ENCODE measurements around the gene PQBP1. TPM values are rescaled to one million over a fixed set of nuclear protein-coding genes. Genes with fewer than 3 reads are reported as not detected.

Gene PQBP1
- total and polyA plus RNA-seq, 9 donors: 54.4 to 76.6 (median 69.5) TPM

GRCh38 chrX:48897157-48897624 lies 539 bp upstream of the PQBP1 start:
- WGBS (ENCODE audit: insufficient coverage): 40% methylated on average over 38 of the region's 38 CpGs
- DNase-seq: peak; percentile 86

DNA sequence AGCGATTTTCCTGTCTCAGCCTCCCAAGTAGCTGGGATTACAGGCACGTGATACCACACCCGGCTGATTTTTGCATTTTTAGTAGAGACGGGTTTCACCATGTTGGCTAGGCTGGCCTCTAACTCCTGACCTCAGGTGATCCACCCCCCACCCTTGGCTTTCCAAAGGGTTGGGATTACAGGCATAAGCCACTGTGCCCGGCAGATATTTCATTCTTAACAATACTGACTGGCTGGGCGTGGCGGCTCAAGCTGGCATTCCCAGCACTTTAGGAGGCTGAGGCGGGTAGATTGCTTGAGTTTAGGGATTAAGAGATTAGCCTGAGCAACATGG lies 1.3 kb downstream of the PQBP1 start:
- Histone ChIP-seq H3K4me3 (ENCODE audit: low read length) (no peak overlapping the region), H3K4me1 (ENCODE audit: control insufficient read depth, insufficient read depth, low read length) (peaks cover 15% of the 10 kb centered on the region), H3K27ac (ENCODE audit: low read length) (no peak overlapping the region), H3K9me3 (replicated peaks; ENCODE audit: control insufficient read depth, low read depth, low read length) (no peaks in the 10 kb centered on the region), H3K36me3 (ENCODE audit: control insufficient read depth, insufficient read depth, low read length) (peaks cover 28% of the 10 kb centered on the region), H3K27me3 (ENCODE audit: control insufficient read depth, insufficient read depth, low read length) (no peaks in the 10 kb centered on the region)
- 83% methylated on average over 3 of the region's 8 CpGs for WGBS (ENCODE audit: insufficient coverage)
- DNase-seq: no peak

More at GRCh38 chrX:48897157-48897624, 539 bp upstream of the PQBP1 start:
- H3K36me3 ChIP-seq (ENCODE audit: control insufficient read depth, insufficient read depth, low read length): peaks cover 24% of the 10 kb centered on the region
- H3K4me1 ChIP-seq (ENCODE audit: control insufficient read depth, insufficient read depth, low read length): peaks cover 16% of the 10 kb centered on the region
- no peaks in the 10 kb centered on the region for H3K9me3 ChIP-seq (replicated peaks; ENCODE audit: control insufficient read depth, low read depth, low read length)
- H3K4me3 ChIP-seq (ENCODE audit: low read length): peak overlapping the region; percentile 87
- H3K27me3 ChIP-seq (ENCODE audit: control insufficient read depth, insufficient read depth, low read length): no peaks in the 10 kb centered on the region
- peak overlapping the region; percentile 99 for H3K27ac ChIP-seq (ENCODE audit: low read length)

GRCh38 chrX:48901069-48901468 lies 3.3 kb downstream of the PQBP1 start:
- 42% methylated on average over 2 of the region's 7 CpGs for WGBS (ENCODE audit: insufficient coverage)
- H3K27me3 ChIP-seq (ENCODE audit: control insufficient read depth, insufficient read depth, low read length): no peaks in the 10 kb centered on the region
- peaks cover 34% of the 10 kb centered on the region for H3K36me3 ChIP-seq (ENCODE audit: control insufficient read depth, insufficient read depth, low read length)
- peaks cover 15% of the 10 kb centered on the region for H3K4me1 ChIP-seq (ENCODE audit: control insufficient read depth, insufficient read depth, low read length)
- H3K9me3 ChIP-seq (replicated peaks; ENCODE audit: control insufficient read depth, low read depth, low read length): no peaks in the 10 kb centered on the region
- no peak for DNase-seq
- H3K4me3 ChIP-seq (ENCODE audit: low read length): no peak overlapping the region
- no peak overlapping the region for H3K27ac ChIP-seq (ENCODE audit: low read length)

DNA sequence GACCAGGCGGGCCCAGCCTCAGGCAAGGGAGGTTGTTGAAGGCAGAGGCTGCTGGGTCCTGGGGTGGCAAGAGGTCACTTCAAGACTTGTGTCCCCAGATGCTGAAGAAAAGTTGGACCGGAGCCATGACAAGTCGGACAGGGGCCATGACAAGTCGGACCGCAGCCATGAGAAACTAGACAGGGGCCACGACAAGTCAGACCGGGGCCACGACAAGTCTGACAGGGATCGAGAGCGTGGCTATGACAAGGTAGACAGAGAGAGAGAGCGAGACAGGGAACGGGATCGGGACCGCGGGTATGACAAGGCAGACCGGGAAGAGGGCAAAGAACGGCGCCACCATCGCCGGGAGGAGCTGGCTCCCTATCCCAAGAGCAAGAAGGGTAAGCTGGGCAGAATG lies 4.4 kb downstream of the PQBP1 start:
- Histone ChIP-seq H3K9me3 (replicated peaks; ENCODE audit: control insufficient read depth, low read depth, low read length) (no peaks in the 10 kb centered on the region), H3K36me3 (ENCODE audit: control insufficient read depth, insufficient read depth, low read length) (peaks cover 37% of the 10 kb centered on the region), H3K4me3 (ENCODE audit: low read length) (no peak overlapping the region), H3K27ac (ENCODE audit: low read length) (no peak overlapping the region), H3K27me3 (ENCODE audit: control insufficient read depth, insufficient read depth, low read length) (no peaks in the 10 kb centered on the region), H3K4me1 (ENCODE audit: control insufficient read depth, insufficient read depth, low read length) (peaks cover 8% of the 10 kb centered on the region)
- WGBS (ENCODE audit: insufficient coverage): 93% methylated on average over 20 of the region's 20 CpGs
- no peak for DNase-seq

DNA sequence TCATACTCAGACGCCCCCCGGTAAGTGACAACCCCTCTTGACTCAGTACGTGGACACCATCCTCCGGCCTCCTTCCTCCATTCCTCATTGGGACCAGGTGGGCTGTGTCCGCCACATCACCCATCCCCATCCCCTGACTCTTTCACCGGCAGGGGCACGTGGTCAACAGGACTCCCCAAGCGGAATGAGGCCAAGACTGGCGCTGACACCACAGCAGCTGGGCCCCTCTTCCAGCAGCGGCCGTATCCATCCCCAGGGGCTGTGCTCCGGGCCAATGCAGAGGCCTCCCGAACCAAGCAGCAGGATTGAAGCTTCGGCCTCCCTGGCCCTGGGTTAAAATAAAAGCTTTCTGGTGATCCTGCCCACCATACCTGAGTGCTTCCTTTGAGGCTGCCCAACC lies 5.0 kb downstream of the PQBP1 start:
- H3K27ac ChIP-seq (ENCODE audit: low read length): no peak overlapping the region
- H3K9me3 ChIP-seq (replicated peaks; ENCODE audit: control insufficient read depth, low read depth, low read length): no peaks in the 10 kb centered on the region
- no peak overlapping the region for H3K4me3 ChIP-seq (ENCODE audit: low read length)
- H3K27me3 ChIP-seq (ENCODE audit: control insufficient read depth, insufficient read depth, low read length): no peaks in the 10 kb centered on the region
- 76% methylated on average over 14 of the region's 14 CpGs for WGBS (ENCODE audit: insufficient coverage)
- DNase-seq: no peak
- H3K36me3 ChIP-seq (ENCODE audit: control insufficient read depth, insufficient read depth, low read length): peaks cover 37% of the 10 kb centered on the region
- H3K4me1 ChIP-seq (ENCODE audit: control insufficient read depth, insufficient read depth, low read length): peaks cover 8% of the 10 kb centered on the region

GRCh38 chrX:48903290-48903689 lies 5.6 kb downstream of the PQBP1 start:
- Histone ChIP-seq H3K4me1 (ENCODE audit: control insufficient read depth, insufficient read depth, low read length) (peaks cover 8% of the 10 kb centered on the region), H3K9me3 (replicated peaks; ENCODE audit: control insufficient read depth, low read depth, low read length) (no peaks in the 10 kb centered on the region), H3K27ac (ENCODE audit: low read length) (no peak overlapping the region), H3K4me3 (ENCODE audit: low read length) (no peak overlapping the region), H3K27me3 (ENCODE audit: control insufficient read depth, insufficient read depth, low read length) (no peaks in the 10 kb centered on the region), H3K36me3 (ENCODE audit: control insufficient read depth, insufficient read depth, low read length) (peaks cover 37% of the 10 kb centered on the region)
- no CpG with 5 or more reads among the region's 6 CpGs for WGBS (ENCODE audit: insufficient coverage)
- no peak for DNase-seq

GRCh38 chrX:48904180-48904579 lies 6.5 kb downstream of the PQBP1 start:
- peaks cover 37% of the 10 kb centered on the region for H3K36me3 ChIP-seq (ENCODE audit: control insufficient read depth, insufficient read depth, low read length)
- no peaks in the 10 kb centered on the region for H3K9me3 ChIP-seq (replicated peaks; ENCODE audit: control insufficient read depth, low read depth, low read length)
- no peak overlapping the region for H3K4me3 ChIP-seq (ENCODE audit: low read length)
- no peak overlapping the region for H3K27ac ChIP-seq (ENCODE audit: low read length)
- no peaks in the 10 kb centered on the region for H3K4me1 ChIP-seq (ENCODE audit: control insufficient read depth, insufficient read depth, low read length)
- DNase-seq: no peak
- no peaks in the 10 kb centered on the region for H3K27me3 ChIP-seq (ENCODE audit: control insufficient read depth, insufficient read depth, low read length)
- 68% methylated on average over 2 of the region's 8 CpGs for WGBS (ENCODE audit: insufficient coverage)

- DNase-seq: no peak
- Histone ChIP-seq H3K4me3 (ENCODE audit: low read length) (no peak overlapping the region), H3K36me3 (ENCODE audit: control insufficient read depth, insufficient read depth, low read length) (peaks cover 37% of the 10 kb centered on the region), H3K27me3 (ENCODE audit: control insufficient read depth, insufficient read depth, low read length) (no peaks in the 10 kb centered on the region), H3K27ac (ENCODE audit: low read length) (no peak overlapping the region), H3K4me1 (ENCODE audit: control insufficient read depth, insufficient read depth, low read length) (no peaks in the 10 kb centered on the region), H3K9me3 (replicated peaks; ENCODE audit: control insufficient read depth, low read depth, low read length) (no peaks in the 10 kb centered on the region)
- WGBS (ENCODE audit: insufficient coverage): 80% methylated on average over 14 of the region's 14 CpGs
Observed at GRCh38 chrX:48904626-48905025, 6.9 kb downstream of the PQBP1 start.

GRCh38 chrX:48905090-48905790 lies 7.5 kb downstream of the PQBP1 start:
- H3K27ac ChIP-seq (ENCODE audit: low read length): no peak overlapping the region
- no peaks in the 10 kb centered on the region for H3K27me3 ChIP-seq (ENCODE audit: control insufficient read depth, insufficient read depth, low read length)
- H3K4me1 ChIP-seq (ENCODE audit: control insufficient read depth, insufficient read depth, low read length): no peaks in the 10 kb centered on the region
- H3K4me3 ChIP-seq (ENCODE audit: low read length): no peak overlapping the region
- H3K9me3 ChIP-seq (replicated peaks; ENCODE audit: control insufficient read depth, low read depth, low read length): no peaks in the 10 kb centered on the region
- 84% methylated on average over 18 of the region's 20 CpGs for WGBS (ENCODE audit: insufficient coverage)
- H3K36me3 ChIP-seq (ENCODE audit: control insufficient read depth, insufficient read depth, low read length): peaks cover 37% of the 10 kb centered on the region
- DNase-seq: no peak

DNA sequence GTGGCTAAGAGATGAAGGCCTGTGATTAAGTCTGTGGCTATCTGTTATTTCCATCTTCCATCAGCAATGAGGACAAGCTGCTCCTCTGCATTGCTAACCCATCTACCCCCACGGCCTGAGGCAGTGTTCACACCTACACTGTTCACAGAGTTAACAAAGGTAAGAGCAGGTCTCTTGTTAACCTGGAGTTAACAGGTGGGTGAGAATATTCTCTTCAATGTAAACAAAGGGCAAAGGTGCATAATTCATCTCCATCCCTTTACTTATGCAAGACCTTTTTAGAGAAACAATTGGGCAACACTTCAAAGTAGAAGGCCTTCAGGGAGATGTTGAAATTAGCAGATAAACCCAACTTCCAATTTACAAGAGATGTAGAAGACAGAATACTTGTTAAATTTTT lies 10.9 kb downstream of the PQBP1 start:
- no CpG with 5 or more reads among the region's 1 CpG for WGBS (ENCODE audit: insufficient coverage)
- no peak for DNase-seq
- H3K4me3 ChIP-seq (ENCODE audit: low read length): no peak overlapping the region

More for the DNA sequence above, 10.9 kb downstream of the PQBP1 start:
- Histone ChIP-seq H3K27ac (ENCODE audit: low read length) (no peak overlapping the region), H3K4me1 (ENCODE audit: control insufficient read depth, insufficient read depth, low read length) (peaks cover 3% of the 10 kb centered on the region), H3K36me3 (ENCODE audit: control insufficient read depth, insufficient read depth, low read length) (peaks cover 20% of the 10 kb centered on the region), H3K27me3 (ENCODE audit: control insufficient read depth, insufficient read depth, low read length) (no peaks in the 10 kb centered on the region), H3K9me3 (replicated peaks; ENCODE audit: control insufficient read depth, low read depth, low read length) (peaks cover 2% of the 10 kb centered on the region)
